Esophagus muscularis mucosa (tissue), 4 donors: ENCODE results near the gene PHYHIPL. TPM values are rescaled to one million over a fixed set of nuclear protein-coding genes. Genes with fewer than 3 reads are reported as not detected.
"Not testable (repeated sequence)": the region's sequence is repeated elsewhere in the genome, so short reads cannot be mapped to it uniquely, and the experiment has no call there.

Experiments used
- DNase-seq: peaks from one replicate; pipeline ENCODE4 v3.0.0-alpha.2; 2017; ENCODE audit errors: extremely low spot score
- H3K27ac ChIP-seq, 4 donors: fragments of 200-600 bp; sonication (generic); replicated peaks in 1 of 4; 1 replicate in 3 of 4; 2 replicates in 1 of 4; pipeline ENCODE4 v1.5.1; 2016 to 2019; ENCODE audit warnings: mild to moderate bottlenecking in 1 of 4
- H3K27me3 ChIP-seq, 4 donors: fragments of 200-600 bp; sonication (generic); one replicate each; pipeline versions ENCODE4 v1.5.1 to v1.6.0; 2016 to 2019
- H3K36me3 ChIP-seq, 4 donors: fragments of 200-600 bp; sonication (generic); one replicate each; pipeline ENCODE4 v1.5.1; 2016 to 2019
- H3K4me1 ChIP-seq, 4 donors: fragments of 200-600 bp; sonication (generic); one replicate each; pipeline ENCODE4 v1.5.1; 2016 to 2019
- H3K4me3 ChIP-seq, 4 donors: fragments of 200-600 bp; sonication (generic); 1 replicate in 2 of 4; 2 replicates in 2 of 4; pipeline ENCODE4 v1.5.1; 2016 to 2019; ENCODE audit warnings: mild to moderate bottlenecking in 4 of 4, moderate library complexity in 1 of 4
- H3K9me3 ChIP-seq, 4 donors: fragments of 200-600 bp; sonication (generic); 1 replicate in 3 of 4; 2 replicates in 1 of 4; pipeline ENCODE4 v1.5.1; 2016 to 2019
- EP300 ChIP-seq: sonication (generic); formaldehyde crosslinking; IDR thresholded peaks from one replicate; pipeline ENCODE4 v1.6.1; 2017; ENCODE audit warnings: antibody characterized with exemption
- POLR2A ChIP-seq: fragments of 450-650 bp; IDR thresholded peaks from one replicate; pipeline ENCODE4 v1.6.1; 2017; ENCODE audit warnings: antibody characterized with exemption, moderate library complexity, mild to moderate bottlenecking, low read depth
- POLR2AphosphoS5 ChIP-seq, 2 donors: sonication (generic); formaldehyde crosslinking; IDR thresholded peaks; one replicate each; pipeline ENCODE4 v1.6.1; 2017; ENCODE audit warnings: antibody characterized with exemption in 2 of 2
- WGBS: methylation state at CpG from one replicate; pipeline ENCODE4 v1.1.5; 2018; 5-methylcytosine and 5-hydroxymethylcytosine counted together
- intact Hi-C: fragments of 100-400 bp; cut with DNase I; formaldehyde crosslinking; loops from one replicate; pipeline ENCODE4 v1.15.1; 2023
- total RNA-seq, 4 donors: library from RNA; depleted of rRNA; stranded (reverse); fragments of >200 nt; gene quantifications; one replicate each; pipeline versions ENCODE4 v1.1.0 to v1.2.1, GENCODE V29; 2016
- TF ChIP-seq, protein P1 (sequence below), 3 experiments: fragments of 200-600 bp in 2 of 3; fragments of 450-650 bp in 1 of 3; sonication (generic) in 2 of 3; IDR thresholded peaks; one replicate each; pipeline ENCODE4 v1.5.1; 2017 to 2019; ENCODE audit warnings: antibody characterized with exemption in 3 of 3, mild to moderate bottlenecking in 2 of 3, moderate library complexity in 1 of 3

PHYHIPL gene
- total RNA-seq, 4 donors from 2014 or later, result 0.34 to 1.7 (median 0.76) TPM

DNA sequence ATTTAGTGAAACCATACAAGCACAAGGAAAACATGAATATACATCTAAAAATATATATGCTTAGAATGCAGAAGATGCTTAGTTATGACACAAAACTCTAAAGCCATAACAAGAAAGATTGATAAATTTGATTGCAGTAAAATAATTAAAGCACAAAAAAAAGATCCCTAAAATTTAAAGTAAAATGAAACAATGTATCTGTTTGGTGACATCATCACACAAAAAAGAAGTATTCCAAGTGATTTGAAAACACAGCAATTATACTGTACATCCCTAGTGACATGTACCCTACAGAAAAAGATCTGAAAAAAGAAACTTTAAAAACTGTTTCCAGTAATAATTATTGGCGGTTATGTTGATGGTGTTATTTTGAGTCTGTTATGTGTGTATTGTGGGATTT is 37.7 kb downstream of the PHYHIPL start:
- TF ChIP-seq POLR2A, result no peak

DNA sequence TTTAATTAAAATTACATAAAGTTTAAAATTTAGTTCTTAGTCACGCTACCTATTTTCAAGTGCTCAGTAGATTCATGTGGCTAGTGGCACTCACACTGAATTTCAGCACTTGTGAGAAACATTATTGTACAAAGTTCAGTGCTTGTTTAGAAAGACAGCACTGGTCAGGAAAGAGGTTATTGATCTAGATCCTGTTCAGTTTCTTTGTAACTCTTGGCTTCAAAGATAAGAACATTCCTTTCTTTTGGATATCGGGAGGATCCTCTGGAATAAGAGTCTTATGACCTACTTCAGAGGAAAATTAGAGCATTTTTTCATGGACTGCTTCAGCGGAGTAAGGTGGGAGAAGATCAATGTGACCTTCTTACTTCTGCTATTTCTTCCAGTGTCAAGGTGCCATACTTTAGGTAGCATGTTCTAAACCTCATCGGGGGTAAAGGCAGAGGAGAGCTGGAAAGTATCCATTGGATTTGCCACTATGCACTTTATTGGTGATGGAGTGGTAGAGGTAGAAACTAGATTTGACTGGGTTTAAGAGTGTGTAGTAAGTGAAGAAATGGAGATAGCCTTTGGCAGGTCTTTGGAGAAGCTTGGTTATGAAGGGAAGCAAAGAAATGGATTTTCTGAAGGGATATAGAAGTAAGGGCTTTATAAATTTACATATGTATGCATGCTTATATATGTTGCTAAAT is 39.9 kb downstream of the PHYHIPL start:
- no peaks in the 10 kb centered on the region for H3K27me3 ChIP-seq
- TF ChIP-seq POLR2AphosphoS5 (IDR thresholded peaks at IDR 0.05) (no peak), EP300 (no peak), POLR2A (no peak)
- TF ChIP-seq, protein P1, sequence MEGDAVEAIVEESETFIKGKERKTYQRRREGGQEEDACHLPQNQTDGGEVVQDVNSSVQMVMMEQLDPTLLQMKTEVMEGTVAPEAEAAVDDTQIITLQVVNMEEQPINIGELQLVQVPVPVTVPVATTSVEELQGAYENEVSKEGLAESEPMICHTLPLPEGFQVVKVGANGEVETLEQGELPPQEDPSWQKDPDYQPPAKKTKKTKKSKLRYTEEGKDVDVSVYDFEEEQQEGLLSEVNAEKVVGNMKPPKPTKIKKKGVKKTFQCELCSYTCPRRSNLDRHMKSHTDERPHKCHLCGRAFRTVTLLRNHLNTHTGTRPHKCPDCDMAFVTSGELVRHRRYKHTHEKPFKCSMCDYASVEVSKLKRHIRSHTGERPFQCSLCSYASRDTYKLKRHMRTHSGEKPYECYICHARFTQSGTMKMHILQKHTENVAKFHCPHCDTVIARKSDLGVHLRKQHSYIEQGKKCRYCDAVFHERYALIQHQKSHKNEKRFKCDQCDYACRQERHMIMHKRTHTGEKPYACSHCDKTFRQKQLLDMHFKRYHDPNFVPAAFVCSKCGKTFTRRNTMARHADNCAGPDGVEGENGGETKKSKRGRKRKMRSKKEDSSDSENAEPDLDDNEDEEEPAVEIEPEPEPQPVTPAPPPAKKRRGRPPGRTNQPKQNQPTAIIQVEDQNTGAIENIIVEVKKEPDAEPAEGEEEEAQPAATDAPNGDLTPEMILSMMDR (IDR thresholded peaks at IDR 0.05), result no peak
- 63% methylated on average over 4 of the region's 4 CpGs for WGBS

More for the DNA sequence above, 37.7 kb downstream of the PHYHIPL start:
- no peak for DNase-seq
- Histone ChIP-seq H3K27me3 (no peaks in the 10 kb centered on the region), H3K9me3 (no peaks in the 10 kb centered on the region), H3K36me3 (no peaks in the 10 kb centered on the region), H3K4me1 (peaks cover 0 to 7% (median 4%) of the 10 kb centered on the region in 4 donors), H3K27ac (no peak overlapping the region), H3K4me3 (no peak overlapping the region)
- intact Hi-C loops, result no loop called here
- WGBS, result 95% methylated on average over 1 of the region's 1 CpG

DNA sequence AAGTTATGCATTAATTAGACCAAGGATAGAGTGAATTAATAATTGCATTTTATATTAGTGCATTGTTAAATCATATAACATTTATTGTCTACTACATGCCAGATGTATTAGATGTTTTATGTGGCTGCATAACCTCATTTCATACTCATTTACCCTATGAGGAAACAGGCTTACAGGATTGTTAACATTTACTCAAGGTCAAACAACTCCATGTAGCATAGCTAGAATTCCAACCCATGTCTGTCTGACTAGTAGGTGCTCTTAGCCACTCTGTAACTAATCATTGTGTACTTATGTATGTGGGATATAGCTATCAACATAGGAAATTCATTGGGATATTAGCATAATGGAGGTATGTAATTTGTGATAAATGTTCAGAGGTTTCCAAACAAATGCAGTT is 46.3 kb downstream of the PHYHIPL start:
- TF ChIP-seq, protein P1 (IDR thresholded peaks at IDR 0.05), result no peak
- no peak for TF ChIP-seq POLR2A
- TF ChIP-seq POLR2AphosphoS5 (IDR thresholded peaks at IDR 0.05), result no peak
- TF ChIP-seq EP300, result no peak
- no peak overlapping the region for H3K4me3 ChIP-seq
- peaks cover 0 to 5% (median 0%) of the 10 kb centered on the region in 4 donors for H3K4me1 ChIP-seq
- H3K36me3 ChIP-seq, result no peaks in the 10 kb centered on the region
- H3K9me3 ChIP-seq, result no peaks in the 10 kb centered on the region
- H3K27ac ChIP-seq, result no peak overlapping the region
- intact Hi-C loops, result no loop called here
- no peak for DNase-seq
- H3K27me3 ChIP-seq, result no peaks in the 10 kb centered on the region

More for the DNA sequence above, 39.9 kb downstream of the PHYHIPL start:
- H3K4me1 ChIP-seq, result peaks cover 0 to 7% (median 4%) of the 10 kb centered on the region in 4 donors
- intact Hi-C loops, result no loop called here
- no peak for DNase-seq
- H3K4me3 ChIP-seq, result no peak overlapping the region
- no peaks in the 10 kb centered on the region for H3K36me3 ChIP-seq
- no peaks in the 10 kb centered on the region for H3K9me3 ChIP-seq
- no peak overlapping the region for H3K27ac ChIP-seq

DNA sequence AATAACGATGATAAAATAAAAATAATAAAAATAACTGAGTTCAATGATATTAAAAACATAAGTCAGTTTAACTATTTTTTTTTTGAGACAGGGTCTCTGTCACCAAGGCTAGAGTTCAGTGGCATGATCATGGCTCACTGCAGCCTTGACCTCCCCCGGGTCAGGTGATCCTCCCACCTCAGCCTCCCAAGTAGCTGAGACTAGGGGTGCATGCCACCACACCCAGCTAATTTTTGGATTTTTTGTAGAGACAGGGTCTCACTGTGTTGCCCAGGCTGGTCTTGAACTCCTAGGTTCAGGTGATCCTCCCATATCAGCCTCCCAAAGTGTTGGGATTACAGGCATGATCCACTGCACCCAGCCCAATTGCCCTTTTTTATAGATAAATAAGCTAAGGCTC is 47.2 kb downstream of the PHYHIPL start:
- intact Hi-C loops, H3K36me3 ChIP-seq, H3K27ac ChIP-seq, H3K4me3 ChIP-seq, H3K27me3 ChIP-seq, DNase-seq, H3K4me1 ChIP-seq, H3K9me3 ChIP-seq: not testable (repeated sequence)
- WGBS, result 94% methylated on average over 2 of the region's 2 CpGs

DNA sequence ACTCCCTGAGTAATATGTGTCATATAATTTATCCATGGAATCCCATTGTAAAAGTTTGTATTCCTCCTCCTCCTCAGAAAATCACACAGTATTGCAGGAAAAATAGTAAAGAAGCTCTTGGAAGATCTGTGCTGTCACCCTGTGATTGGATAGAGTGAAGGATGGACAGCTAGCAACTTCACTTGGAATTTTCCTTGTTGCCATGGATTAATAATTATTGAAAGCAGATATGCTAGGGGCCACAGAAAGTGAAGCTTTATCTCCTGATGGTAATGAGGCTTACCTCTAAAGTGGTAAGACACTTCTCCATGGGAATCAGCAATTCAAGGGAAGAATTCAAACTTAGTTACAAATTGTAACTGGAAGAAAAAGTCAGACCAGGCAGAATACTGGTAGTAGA is 48.8 kb downstream of the PHYHIPL start:
- intact Hi-C loops, result no loop called here
- Histone ChIP-seq H3K9me3 (no peaks in the 10 kb centered on the region), H3K4me1 (peaks cover 0 to 5% (median 0%) of the 10 kb centered on the region in 4 donors), H3K4me3 (no peak overlapping the region), H3K36me3 (no peaks in the 10 kb centered on the region), H3K27me3 (no peaks in the 10 kb centered on the region), H3K27ac (no peak overlapping the region)
- TF ChIP-seq POLR2AphosphoS5 (IDR thresholded peaks at IDR 0.05) (no peak), EP300 (no peak), POLR2A (no peak)
- TF ChIP-seq, protein P1 (IDR thresholded peaks at IDR 0.05), result no peak
- no peak for DNase-seq

DNA sequence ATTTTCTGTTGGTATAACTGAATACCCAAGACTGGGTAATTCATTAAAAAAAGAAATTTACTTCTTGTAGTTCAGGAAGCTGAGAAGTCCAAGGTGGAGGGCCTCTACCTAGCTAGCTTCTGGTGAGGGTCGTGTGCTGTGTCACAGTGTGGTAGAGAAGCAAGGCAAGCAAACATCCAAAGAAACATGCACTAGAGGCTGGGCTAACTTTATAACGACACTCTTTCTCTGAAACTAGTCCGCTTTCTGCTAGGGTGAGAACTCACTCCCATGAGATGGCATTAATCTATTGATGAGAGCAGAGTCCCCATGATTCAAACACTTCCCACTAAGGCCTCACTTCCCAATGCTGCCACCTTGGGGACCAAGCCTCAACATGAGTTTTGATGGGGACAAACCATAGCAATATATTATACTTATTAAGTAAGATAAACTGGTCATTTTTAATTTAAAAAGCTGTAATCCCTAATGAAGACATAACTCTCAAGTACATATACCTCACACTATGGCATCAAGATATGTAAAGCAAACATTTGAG is 50.8 kb downstream of the PHYHIPL start:
- H3K27ac ChIP-seq, result no peak overlapping the region
- peaks cover 0 to 5% (median 0%) of the 10 kb centered on the region in 4 donors for H3K4me1 ChIP-seq
- no peaks in the 10 kb centered on the region for H3K27me3 ChIP-seq
- no peak overlapping the region for H3K4me3 ChIP-seq
- DNase-seq, result no peak
- intact Hi-C loops, result no loop called here
- H3K36me3 ChIP-seq, result no peaks in the 10 kb centered on the region
- H3K9me3 ChIP-seq, result no peaks in the 10 kb centered on the region
- WGBS, result 90% methylated on average over 3 of the region's 3 CpGs
- TF ChIP-seq EP300 (no peak), POLR2AphosphoS5 (IDR thresholded peaks at IDR 0.05) (no peak), POLR2A (no peak)
- TF ChIP-seq, protein P1 (IDR thresholded peaks at IDR 0.05), result no peak
